BLaER1 (cell line): ENCODE results near the gene SATL1.
"Not testable (repeated sequence)": the region's sequence is repeated elsewhere in the genome, so short reads cannot be mapped to it uniquely, and the experiment has no call there.

Source experiments
- H3K27ac ChIP-seq: shearing (Covaris generic); formaldehyde crosslinking; 2 replicates; pipeline ENCODE4 v1.8.1; 2022
- H3K27me3 ChIP-seq: shearing (Covaris generic); formaldehyde crosslinking; 2 replicates; pipeline ENCODE4 v1.8.1; 2022
- H3K36me3 ChIP-seq: shearing (Covaris generic); formaldehyde crosslinking; 2 replicates; pipeline ENCODE4 v1.8.1; 2022
- H3K4me1 ChIP-seq: shearing (Covaris generic); formaldehyde crosslinking; 2 replicates; pipeline ENCODE4 v1.8.1; 2022
- H3K4me2 ChIP-seq: shearing (Covaris generic); formaldehyde crosslinking; 2 replicates; pipeline ENCODE4 v1.8.1; 2022
- H3K4me3 ChIP-seq: shearing (Covaris generic); formaldehyde crosslinking; 2 replicates; pipeline ENCODE4 v1.8.1; 2022
- H3K9ac ChIP-seq: shearing (Covaris generic); formaldehyde crosslinking; 2 replicates; pipeline ENCODE4 v1.8.1; 2022
- H3K9me3 ChIP-seq: shearing (Covaris generic); formaldehyde crosslinking; 2 replicates; pipeline ENCODE4 v1.8.1; 2022
- H4K20me1 ChIP-seq: shearing (Covaris generic); formaldehyde crosslinking; 2 replicates; pipeline ENCODE4 v1.8.1; 2022
- Cebpa-rat ChIP-seq: shearing (Covaris generic); IDR thresholded peaks from 2 replicates; pipeline ENCODE4 v1.8.1; 2022

SATL1 gene

GRCh38 chrX:85113746-85114145 lies 129.8 kb downstream of the SATL1 start:
- Histone ChIP-seq H3K27ac (no peak overlapping the region), H3K36me3 (no peaks in the 10 kb centered on the region), H3K27me3 (peaks cover 47% of the 10 kb centered on the region), H3K4me3 (no peak overlapping the region), H3K9ac (no peak overlapping the region), H3K4me2 (no peak overlapping the region), H4K20me1 (no peaks in the 10 kb centered on the region), H3K4me1 (no peaks in the 10 kb centered on the region), H3K9me3 (no peaks in the 10 kb centered on the region)
- TF ChIP-seq Cebpa-rat, result no peak

- H3K27ac ChIP-seq, result no peak overlapping the region
- no peak overlapping the region for H3K4me3 ChIP-seq
- no peaks in the 10 kb centered on the region for H4K20me1 ChIP-seq
- H3K36me3 ChIP-seq, result no peaks in the 10 kb centered on the region
- no peak for TF ChIP-seq Cebpa-rat
- no peaks in the 10 kb centered on the region for H3K4me1 ChIP-seq
- H3K9me3 ChIP-seq, result peaks cover 5% of the 10 kb centered on the region; the same call in 1 of the 2 replicates
- no peak overlapping the region for H3K9ac ChIP-seq
- H3K4me2 ChIP-seq, result no peak overlapping the region
- H3K27me3 ChIP-seq, result peaks cover 39% of the 10 kb centered on the region
These were observed 131.3 kb downstream of the SATL1 start for GRCh38 chrX:85112293-85112692.

GRCh38 chrX:85111347-85111746 lies 132.2 kb downstream of the SATL1 start:
- H3K27ac ChIP-seq, result no peak overlapping the region
- no peak for TF ChIP-seq Cebpa-rat
- peaks cover 5% of the 10 kb centered on the region; the same call in 1 of the 2 replicates for H3K9me3 ChIP-seq
- H3K4me1 ChIP-seq, result no peaks in the 10 kb centered on the region
- H3K4me2 ChIP-seq, result no peak overlapping the region
- peaks cover 30% of the 10 kb centered on the region for H3K27me3 ChIP-seq
- H4K20me1 ChIP-seq, result no peaks in the 10 kb centered on the region
- H3K36me3 ChIP-seq, result no peaks in the 10 kb centered on the region
- H3K9ac ChIP-seq, result no peak overlapping the region
- H3K4me3 ChIP-seq, result no peak overlapping the region

- H3K4me1 ChIP-seq, result no peaks in the 10 kb centered on the region
- no peaks in the 10 kb centered on the region for H4K20me1 ChIP-seq
- no peak overlapping the region for H3K4me2 ChIP-seq
- no peak overlapping the region for H3K27ac ChIP-seq
- H3K27me3 ChIP-seq, result peaks cover 16% of the 10 kb centered on the region; the same call in 1 of the 2 replicates
- no peak for TF ChIP-seq Cebpa-rat
- no peak overlapping the region for H3K9ac ChIP-seq
- H3K4me3 ChIP-seq, result no peak overlapping the region
- no peaks in the 10 kb centered on the region for H3K36me3 ChIP-seq
- H3K9me3 ChIP-seq, result peaks cover 5% of the 10 kb centered on the region; the same call in 1 of the 2 replicates
These were observed 134.3 kb downstream of the SATL1 start for GRCh38 chrX:85109235-85109634.

- Histone ChIP-seq H4K20me1 (no peaks in the 10 kb centered on the region), H3K4me1 (no peaks in the 10 kb centered on the region), H3K27ac (no peak overlapping the region), H3K36me3 (no peaks in the 10 kb centered on the region), H3K9me3 (peaks cover 5% of the 10 kb centered on the region; the same call in 1 of the 2 replicates), H3K4me2 (no peak overlapping the region), H3K27me3 (peaks cover 15% of the 10 kb centered on the region; the same call in 1 of the 2 replicates), H3K9ac (no peak overlapping the region), H3K4me3 (no peak overlapping the region)
- TF ChIP-seq Cebpa-rat, result no peak
These were observed 135.4 kb downstream of the SATL1 start for GRCh38 chrX:85108165-85108564.

- TF ChIP-seq Cebpa-rat, result no peak
- Histone ChIP-seq H3K36me3 (no peaks in the 10 kb centered on the region), H4K20me1 (no peaks in the 10 kb centered on the region), H3K27me3 (peaks cover 14% of the 10 kb centered on the region; the same call in 1 of the 2 replicates), H3K4me3 (no peak overlapping the region), H3K9ac (no peak overlapping the region), H3K4me2 (no peak overlapping the region), H3K9me3 (peaks cover 5% of the 10 kb centered on the region; the same call in 1 of the 2 replicates), H3K4me1 (no peaks in the 10 kb centered on the region), H3K27ac (no peak overlapping the region)
These were observed 136.2 kb downstream of the SATL1 start for GRCh38 chrX:85107407-85107806.

- Histone ChIP-seq H3K27ac (no peak overlapping the region), H3K4me3 (no peak overlapping the region), H3K9me3 (no peaks in the 10 kb centered on the region), H3K4me2 (no peak overlapping the region), H4K20me1 (no peaks in the 10 kb centered on the region), H3K9ac (no peak overlapping the region), H3K36me3 (no peaks in the 10 kb centered on the region), H3K27me3 (peaks cover 52% of the 10 kb centered on the region), H3K4me1 (no peaks in the 10 kb centered on the region)
- TF ChIP-seq Cebpa-rat, result no peak
These were observed 154.2 kb downstream of the SATL1 start for GRCh38 chrX:85089321-85089840.

GRCh38 chrX:85084770-85085393 lies 158.7 kb downstream of the SATL1 start:
- Histone ChIP-seq H3K36me3 (no peaks in the 10 kb centered on the region), H3K4me2 (no peak overlapping the region)

GRCh38 chrX:85077247-85077646 lies 166.3 kb downstream of the SATL1 start:
- not testable (repeated sequence) for H3K36me3 ChIP-seq, H3K27ac ChIP-seq, H3K4me1 ChIP-seq, H3K9me3 ChIP-seq, H3K9ac ChIP-seq, H3K4me3 ChIP-seq, H3K4me2 ChIP-seq, H4K20me1 ChIP-seq
- peaks cover 27% of the 10 kb centered on the region for H3K27me3 ChIP-seq

More at GRCh38 chrX:85084770-85085393, 158.7 kb downstream of the SATL1 start:
- TF ChIP-seq Cebpa-rat, result no peak
- Histone ChIP-seq H3K4me3 (no peak overlapping the region), H3K9me3 (no peaks in the 10 kb centered on the region), H3K4me1 (no peaks in the 10 kb centered on the region), H3K27me3 (peaks cover 37% of the 10 kb centered on the region), H3K9ac (no peak overlapping the region), H3K27ac (no peak overlapping the region), H4K20me1 (no peaks in the 10 kb centered on the region)

- Histone ChIP-seq H3K36me3 (no peaks in the 10 kb centered on the region), H4K20me1 (no peaks in the 10 kb centered on the region), H3K27ac (no peak overlapping the region), H3K4me1 (no peaks in the 10 kb centered on the region), H3K27me3 (peaks cover 74% of the 10 kb centered on the region), H3K4me2 (no peak overlapping the region), H3K9ac (no peak overlapping the region), H3K4me3 (no peak overlapping the region), H3K9me3 (peaks cover 12% of the 10 kb centered on the region; the same call in 1 of the 2 replicates)
- no peak for TF ChIP-seq Cebpa-rat
These were observed 177.9 kb downstream of the SATL1 start for GRCh38 chrX:85065512-85066198.
